Left renal pelvis (tissue), 4 donors: Measurements from ENCODE around the gene SLC10A2. TPM values are rescaled to one million over a fixed set of nuclear protein-coding genes. Genes with fewer than 3 reads are reported as not detected.
"Not testable (repeated sequence)": the region's sequence is repeated elsewhere in the genome, so short reads cannot be mapped to it uniquely, and the experiment has no call there.

ENCODE experiments used
- DNase-seq, 4 donors: peaks; one replicate each; pipeline ENCODE4 v3.0.0-alpha.2; 2013; ENCODE audit warnings: low read depth in 4 of 4, low spot score in 3 of 4
- polyA plus RNA-seq, 4 donors: library from polyadenylated mRNA; unstranded; fragments of 120-200 nt; gene quantifications; one replicate each; pipeline ENCODE4 v1.2.1, GENCODE V29; 2013; ENCODE audit not compliant: insufficient read length in 4 of 4

The SLC10A2 gene, protein sequence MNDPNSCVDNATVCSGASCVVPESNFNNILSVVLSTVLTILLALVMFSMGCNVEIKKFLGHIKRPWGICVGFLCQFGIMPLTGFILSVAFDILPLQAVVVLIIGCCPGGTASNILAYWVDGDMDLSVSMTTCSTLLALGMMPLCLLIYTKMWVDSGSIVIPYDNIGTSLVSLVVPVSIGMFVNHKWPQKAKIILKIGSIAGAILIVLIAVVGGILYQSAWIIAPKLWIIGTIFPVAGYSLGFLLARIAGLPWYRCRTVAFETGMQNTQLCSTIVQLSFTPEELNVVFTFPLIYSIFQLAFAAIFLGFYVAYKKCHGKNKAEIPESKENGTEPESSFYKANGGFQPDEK
- polyA plus RNA-seq, result under 1 TPM in 3 of 4 donors, not detected in 1; 0.56 to 0.76 (median 0.66) TPM

DNA sequence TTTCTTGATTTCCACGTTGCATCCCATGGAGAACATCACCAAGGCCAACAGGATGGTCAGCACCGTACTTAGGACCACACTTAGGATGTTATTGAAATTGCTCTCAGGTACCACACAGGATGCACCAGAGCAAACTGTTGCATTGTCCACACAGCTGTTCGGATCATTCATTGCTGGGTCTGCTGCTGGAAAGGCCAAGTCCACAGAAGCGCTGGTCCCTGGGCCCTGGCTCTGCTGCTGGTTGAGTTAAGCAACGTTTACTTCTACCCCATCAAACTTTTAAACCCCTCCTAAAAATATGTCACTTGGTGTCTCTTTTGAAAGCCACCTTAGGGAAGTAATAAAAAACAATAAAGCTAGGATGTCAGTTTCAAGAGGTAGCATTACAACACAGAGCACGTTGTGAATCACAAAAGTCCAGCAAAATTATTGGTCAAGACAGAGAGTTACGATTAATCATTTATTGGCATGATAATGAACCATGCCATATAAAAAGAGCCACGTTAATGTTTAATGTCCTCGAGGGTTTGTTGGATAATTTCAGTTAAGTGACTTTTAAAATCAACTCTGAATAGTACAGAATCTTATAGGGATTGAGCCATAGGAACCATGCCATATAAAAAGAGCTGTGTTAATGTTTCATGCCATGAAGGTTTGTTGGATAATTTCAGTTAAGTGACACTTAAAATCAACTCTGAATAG, at the start of gene SLC10A2:
Gene SLC10A2 (minus strand): TSS at position 339 of the 702 bp plus-strand sequence. CDS start 168 bp downstream, at position 171.
- DNase-seq, result no peak

DNA sequence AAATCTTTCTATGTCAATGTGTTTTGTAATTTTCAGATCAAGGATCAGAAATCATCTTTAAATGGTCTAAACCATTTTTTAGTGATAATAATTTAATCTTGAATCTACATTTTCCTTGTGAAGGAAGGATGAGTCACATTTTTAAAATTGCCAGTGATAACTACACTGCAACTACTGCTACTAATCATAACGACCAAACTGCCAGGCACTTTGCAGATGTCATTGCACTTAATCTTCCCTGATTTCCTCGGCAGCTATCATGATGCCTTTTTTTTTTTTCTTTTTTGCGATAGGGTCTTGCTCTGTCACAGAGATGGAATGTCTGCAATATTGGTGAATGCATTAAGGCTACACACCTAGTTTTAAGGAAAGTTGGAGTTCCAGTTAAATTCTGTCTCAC, 41.4 kb upstream of the SLC10A2 start:
- no peak for DNase-seq

DNA sequence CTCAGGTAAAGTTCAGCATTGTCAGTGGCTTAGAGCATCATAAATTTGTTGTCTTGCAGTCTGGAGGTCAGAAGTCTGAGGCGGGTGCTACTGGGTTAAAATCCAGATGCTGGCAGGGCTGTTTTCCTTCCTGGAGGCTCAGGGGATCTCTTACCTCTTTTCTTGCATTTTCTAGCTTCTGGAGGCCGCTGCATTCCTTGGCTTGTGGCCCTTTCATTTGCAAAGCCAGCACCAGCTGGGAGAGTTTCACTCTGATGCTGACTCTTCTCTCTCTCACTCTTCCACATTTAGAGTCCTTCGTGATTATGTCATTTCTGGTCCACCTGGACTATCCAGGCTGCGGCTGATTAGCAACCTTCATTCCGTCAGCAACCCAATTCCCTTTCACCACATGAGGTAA, 38.1 kb upstream of the SLC10A2 start:
- DNase-seq, result no peak

DNA sequence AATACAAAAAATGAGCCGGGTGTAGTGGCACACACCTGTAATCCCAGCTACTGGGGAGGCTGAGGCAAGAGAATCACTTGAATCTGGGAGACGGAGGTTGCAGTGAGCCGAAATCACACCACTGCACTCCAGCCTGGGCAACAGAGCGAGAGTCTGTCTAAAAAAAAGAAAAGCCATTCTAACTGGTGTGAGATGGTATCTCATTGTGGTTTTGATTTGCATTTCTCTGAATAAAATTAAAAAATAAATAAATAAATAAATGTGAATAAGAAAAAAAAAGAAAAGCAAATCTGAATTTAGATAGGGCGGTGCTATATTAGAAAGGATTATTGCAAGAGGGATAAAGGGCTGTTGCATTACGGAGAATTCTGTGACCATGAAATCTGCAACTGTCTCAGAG, 37.2 kb upstream of the SLC10A2 start:
- DNase-seq, result not testable (repeated sequence)

DNA sequence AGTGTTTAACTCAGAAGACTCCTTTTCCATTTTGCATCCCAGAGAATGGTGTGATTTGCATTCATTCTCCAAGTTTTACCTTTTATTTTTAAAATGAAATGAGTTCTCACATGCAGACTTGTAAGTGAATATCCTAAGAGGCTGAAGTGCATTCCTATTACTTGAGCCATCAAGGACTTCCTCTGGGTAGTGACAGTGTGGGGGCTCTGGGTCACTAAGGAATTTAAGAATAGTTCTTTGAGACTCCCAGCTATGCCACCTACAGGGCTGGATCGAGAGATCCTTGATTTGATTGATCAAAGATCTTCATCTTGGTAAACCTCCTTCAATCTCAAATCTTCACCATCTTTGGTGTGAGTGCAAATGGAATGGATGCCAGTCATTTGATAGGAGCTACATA, 36.3 kb upstream of the SLC10A2 start:
- DNase-seq, result no peak

DNA sequence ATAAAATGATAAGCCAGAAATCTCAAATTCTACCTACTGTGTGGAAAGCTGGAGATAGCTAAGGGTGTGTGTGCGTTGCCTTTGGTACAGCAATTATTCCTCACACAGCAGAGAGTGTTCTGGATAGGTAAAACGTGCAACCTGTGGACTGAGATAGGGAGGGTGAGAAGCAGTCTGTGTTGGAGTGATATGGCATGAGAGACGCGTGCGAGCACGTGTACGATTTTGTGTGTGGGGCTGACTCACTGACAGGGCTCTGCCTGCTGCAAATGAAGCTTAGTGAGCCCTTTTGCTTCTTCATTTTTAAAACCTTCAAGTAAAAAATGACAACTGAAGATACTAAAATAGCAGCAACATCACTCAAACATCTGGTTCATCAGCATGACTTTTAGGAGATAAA, 35.7 kb upstream of the SLC10A2 start:
- DNase-seq, result no peak

DNA sequence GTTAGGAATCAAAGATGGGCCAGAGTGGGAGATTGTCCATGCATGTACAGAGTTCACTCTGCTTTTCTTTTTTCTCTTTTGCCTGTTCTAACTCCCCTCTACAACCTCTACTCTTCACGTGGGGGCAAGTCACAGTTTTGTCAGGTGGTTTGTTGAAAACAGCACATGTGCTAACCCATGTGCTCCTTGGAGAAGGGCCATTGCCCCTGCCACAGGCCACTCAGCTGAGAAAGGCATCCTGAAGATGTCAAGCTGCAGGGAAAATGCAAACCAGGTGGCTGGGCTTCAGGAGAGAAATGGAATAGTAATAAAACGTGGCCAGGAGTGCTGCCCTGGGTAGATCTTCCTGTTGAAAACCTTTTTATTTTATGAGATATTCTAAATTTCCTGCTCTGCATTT, 35.3 kb upstream of the SLC10A2 start:
- no peak for DNase-seq

DNA sequence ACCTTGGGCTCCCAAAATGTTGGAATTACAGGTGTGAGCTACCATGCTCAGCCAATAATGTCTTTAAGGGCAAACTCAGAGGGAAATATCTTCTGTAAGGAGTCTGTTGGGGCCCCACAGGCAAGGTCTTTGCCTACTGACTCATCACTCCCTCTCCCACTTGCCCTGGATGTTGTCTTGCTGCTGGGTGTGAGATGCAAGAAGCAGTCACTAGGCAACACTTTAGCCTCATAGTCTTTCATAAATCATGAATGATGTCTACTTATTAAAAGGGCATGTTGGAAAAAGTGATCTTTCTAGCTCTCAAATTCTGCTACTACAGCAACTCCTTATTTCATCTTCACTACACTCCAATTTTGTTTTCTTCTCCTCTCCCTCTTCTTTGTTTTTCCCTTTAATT, 34.6 kb upstream of the SLC10A2 start:
- no peak for DNase-seq

DNA sequence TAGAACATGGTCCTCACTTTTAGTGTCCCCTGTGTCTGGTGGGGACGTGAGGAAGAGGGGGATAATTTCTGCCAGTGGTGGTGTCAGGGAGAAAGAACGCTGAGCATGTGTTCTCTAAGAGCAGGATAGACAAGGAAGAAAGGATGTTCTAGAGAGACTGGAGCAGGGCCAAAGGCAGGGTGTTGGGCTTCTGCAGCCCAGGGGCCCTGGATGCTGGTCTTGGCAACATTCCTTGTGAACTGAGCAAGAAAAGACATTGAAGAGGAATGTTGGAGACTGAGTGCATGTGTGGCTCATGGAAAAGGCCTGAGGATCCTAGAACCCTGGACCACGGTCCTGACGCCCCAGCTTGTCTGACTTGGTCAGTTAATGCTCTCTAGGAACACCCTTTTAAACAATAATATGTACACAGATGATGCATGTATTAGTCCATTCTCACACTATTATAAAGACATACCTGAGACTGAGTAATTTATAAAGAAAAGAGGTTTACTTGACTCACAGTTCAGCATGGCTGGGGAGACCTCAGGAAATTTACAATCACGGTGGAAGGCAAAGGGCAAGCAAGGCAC, 33.6 kb upstream of the SLC10A2 start:
- no peak for DNase-seq

DNA sequence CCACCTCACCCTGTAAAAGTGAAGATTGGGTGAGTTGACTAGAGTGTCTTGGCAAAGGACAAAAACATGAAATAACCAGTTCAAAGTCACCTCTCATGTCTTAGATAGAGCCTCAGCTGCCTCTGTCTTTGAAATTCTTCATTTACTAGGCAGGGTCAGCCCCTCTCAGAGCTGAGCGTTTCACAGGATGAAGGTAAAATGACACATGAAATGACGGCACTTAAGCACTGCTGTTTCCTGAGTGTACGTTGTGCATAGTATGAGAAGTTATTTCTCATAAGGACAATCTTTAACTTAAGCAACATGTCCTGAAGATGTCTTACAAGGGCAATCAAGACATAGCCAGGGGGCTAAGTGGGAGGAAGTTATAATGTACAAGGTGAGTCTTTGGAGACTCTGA, 32.3 kb upstream of the SLC10A2 start:
- no peak for DNase-seq

DNA sequence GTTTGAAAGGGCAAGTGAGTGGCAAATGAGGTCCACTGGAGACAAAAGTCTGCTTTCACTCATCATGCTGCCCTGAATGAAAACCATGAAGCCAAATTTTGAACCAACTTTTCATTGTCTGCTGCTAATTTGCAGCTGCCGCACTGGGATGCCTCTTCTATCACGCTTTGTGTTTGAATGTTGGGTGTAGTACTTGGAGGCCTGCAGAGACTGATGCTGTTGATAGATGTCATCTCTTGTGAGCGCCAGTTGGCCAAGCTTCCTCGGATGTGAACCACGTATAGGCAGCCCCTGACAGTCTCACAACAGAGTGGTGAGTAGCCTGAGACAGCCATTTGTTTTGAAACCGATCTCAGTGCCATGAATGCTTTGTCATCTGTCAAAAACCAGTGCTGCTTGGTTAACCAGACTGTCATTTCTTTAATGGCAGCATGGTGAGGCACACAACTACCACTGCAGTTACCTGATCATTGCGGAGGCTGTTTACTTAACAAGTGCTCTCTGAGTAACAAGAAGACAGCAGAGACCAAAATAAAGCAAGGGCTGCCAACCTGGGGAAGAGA, 31.2 kb upstream of the SLC10A2 start:
- DNase-seq, result no peak

DNA sequence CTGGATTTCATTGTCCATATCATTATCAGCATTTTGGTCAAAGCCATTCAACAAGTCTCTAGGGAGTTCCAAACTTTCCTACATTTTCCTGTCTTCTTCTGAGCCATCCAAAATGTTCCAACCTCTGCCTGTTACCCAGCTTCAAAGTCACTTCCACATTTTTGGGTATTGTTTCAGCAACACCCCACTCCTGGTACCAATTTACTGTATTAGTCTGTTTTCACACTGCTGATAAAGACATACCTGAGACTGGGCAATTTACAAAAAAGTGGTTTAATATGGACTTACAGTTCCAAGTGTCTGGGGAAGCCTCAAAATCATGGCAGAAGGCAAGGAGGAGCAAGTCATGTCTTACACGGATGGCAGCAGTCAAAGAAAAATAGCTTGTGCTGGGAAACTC, 27.4 kb upstream of the SLC10A2 start:
- not testable (repeated sequence) for DNase-seq

DNA sequence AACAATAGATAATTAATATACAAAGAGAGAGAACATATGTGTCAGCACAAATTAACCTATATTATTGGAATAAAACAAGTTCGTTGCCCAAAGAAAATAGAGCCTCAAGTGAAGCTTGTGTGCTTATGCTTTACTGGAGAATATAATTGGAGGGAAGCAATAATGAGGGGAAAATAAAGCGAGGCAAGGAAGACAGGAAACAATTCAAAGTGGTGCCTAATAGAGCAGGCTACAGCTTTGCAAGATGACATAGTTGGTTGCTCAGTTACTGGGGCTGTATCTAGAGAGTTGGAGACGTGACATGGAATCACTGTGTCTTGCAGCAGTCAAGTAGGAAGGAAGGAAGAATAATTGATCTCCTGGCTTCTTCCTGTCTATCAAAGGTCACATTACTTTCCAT, 21.1 kb upstream of the SLC10A2 start:
- no peak for DNase-seq

DNA sequence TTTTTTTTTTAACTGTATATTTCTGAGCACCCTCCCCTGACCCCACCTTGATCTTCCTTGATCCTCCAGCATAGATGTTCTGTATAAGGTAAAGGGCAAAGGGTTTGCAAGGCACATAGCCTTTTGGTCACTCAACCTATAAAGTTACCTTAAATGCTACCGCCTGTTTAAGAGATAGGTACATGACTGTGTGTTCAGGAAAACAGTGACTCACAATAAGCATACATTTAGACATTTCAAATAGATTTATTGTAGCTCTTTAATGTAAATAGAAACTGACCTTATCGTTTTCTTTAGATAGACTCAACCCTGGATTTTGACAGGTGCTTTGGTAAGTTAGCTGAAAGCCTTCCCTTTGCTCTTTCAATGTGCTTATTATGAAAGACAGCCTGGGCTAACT, 15.2 kb upstream of the SLC10A2 start:
- DNase-seq, result no peak

DNA sequence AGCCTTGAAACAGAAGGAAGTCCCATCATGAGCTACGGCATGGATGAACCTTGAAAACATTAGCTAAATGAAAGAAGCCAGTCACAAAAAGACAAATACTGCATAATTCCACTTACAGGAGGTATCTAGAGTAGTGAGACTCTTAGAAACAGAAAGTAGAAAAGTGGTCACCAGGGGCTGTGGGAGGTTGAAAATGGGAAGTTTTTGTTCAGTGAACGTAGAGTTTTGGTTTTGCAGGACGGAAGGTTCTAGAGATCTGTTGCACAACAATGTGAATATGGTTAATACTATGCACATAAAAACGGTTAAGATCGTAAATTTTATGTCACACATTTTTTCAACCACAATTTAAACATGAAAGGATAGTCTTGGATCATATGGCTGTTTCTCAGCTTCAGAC, 11.9 kb upstream of the SLC10A2 start:
- DNase-seq, result no peak

DNA sequence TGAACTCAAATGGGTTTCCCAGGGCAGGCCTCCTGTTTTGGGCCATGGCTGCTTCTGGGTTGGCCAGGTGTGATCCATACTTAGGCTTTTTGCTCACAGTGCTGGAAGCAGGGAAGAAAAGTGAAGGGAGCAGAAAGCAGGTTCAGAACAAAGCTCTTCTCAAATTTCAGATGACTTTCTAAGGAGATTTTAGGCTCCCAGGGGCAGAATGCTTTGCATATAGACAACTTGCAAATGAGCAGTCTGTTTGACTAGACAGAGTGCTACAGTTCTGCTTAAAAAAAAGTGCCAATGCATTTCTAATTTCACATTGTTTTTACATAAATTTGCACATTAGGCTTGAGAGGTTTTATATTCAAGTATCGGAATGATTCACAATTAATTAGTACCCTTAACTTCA, 2.6 kb upstream of the SLC10A2 start:
- DNase-seq, result no peak

DNA sequence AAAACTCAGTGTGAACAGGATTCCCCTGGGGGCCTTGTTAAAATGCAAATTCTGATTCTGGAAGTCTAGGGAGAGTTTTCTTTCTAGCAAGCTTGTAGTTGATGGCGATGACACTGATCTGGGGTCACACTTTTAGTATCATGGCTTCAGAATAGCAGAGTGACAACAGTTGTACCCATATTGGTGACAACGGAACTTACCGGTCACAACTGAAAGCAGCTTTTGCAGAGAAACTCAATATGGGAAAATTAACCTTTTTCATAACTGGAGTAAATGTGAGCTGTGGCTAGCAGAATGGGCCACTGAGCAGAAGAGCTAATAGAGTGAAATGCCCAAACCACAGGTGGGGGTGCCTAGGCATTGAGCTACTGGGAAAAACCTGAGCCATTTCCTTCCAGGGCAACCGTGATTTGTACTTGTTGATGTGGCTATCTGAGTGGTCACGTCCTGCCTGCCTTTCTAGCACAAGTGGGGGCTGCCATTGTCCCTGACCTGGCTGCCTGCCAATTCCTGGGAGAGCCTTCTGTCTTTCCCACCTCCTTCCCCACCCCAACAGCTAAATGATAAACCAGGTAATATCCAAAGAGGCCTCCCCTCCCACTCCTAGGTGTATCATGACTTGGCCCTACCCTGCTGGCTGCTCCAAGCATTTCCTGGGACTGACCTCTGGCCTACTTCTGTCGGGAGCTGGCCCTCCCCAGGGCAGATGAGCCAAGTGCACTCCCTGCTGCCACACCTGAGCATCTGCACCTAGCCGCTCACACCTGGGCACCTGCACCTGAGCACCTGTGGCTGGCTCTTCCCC, 1.7 kb upstream of the SLC10A2 start:
- DNase-seq, result no peak

DNA sequence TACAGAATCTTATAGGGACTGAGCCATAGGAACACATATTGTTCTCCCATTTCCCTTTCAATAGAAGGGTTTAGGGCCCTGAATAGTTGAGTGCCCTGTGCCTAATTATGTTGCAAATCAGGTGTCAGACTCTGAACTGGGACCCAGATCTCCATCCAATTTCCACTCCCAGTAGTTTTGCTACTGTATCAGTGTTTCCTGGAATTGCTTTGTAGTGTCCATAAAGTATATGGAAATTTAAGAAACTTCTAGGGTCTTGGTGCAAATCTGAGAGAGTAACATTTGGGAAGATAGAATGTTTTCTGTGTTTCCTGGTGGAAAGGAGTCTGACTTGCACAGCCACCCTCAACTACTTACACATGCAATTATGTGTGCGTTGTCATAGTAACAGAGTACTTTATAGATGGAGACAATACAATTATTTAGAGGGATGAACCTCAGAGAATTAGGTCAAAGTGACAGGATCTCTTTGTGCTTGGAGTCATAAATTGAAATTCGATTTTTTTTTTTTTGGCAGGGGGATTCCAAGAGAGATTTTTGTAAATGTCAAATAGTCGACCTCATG, 646 bp upstream of the SLC10A2 start:
- no peak for DNase-seq

DNA sequence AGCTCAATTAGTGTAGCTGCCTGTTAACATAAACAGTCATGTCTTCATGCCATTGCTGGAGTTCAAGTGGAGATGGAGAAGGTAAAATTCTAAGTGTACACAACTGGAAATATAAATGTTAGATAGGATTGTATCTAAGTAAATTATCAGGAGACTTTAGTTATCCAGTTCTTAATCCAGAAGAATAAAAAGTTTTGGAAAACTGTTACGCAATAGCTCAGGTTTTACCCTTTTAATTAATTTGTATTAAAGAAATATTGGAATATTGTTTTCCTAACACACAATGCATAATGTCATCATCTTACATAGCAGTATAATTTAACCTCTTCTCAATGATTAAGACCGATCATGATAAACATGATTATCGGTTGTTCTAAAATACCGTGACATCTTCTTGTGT, 2.8 kb downstream of the SLC10A2 start:
- DNase-seq, result no peak

DNA sequence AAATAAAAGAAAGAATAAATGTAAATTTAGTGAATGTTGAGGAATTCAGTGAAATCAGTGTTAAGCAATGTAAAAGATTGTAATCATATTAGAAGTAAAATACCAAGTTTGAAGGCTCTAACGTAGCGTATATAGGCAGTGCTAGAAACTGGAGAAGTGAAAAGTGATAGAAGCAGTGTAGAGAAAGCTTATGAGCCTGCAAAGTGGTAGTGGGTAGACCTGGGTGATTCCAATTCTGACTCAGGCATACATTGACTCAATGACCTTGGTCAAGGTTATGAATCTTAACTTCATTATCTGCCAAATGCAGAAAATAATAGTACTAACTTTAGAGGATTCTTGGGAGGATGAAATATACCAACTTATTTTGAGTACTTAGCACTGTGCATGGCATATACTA, 4.1 kb downstream of the SLC10A2 start:
- no peak for DNase-seq
